ENCODE measurements around the gene POLD3. TPM values are rescaled to one million over a fixed set of nuclear protein-coding genes. Genes with fewer than 3 reads are reported as not detected.

POLD3 gene
- total and polyA plus RNA-seq, 7 donors = 11.2 to 23.0 (median 14.1) TPM

DNA sequence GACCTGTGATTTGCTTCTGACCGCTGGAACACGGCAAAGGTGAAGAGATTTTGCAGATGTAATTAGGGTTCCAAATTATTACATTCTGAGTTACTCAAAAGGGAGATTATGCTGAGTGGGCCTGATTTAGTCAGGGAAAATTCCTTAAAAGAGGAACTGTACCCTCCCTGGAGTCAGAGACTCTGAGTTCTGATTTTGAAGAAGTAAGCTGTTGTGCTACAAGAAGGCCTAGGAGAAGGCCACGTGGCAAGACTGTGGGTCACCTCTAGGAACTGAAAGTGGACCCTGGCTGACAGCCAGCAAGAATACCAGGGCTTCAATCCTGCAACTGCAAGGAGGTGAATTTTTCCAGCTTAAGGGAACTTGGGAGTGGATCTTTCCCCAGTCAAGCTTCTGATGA is 93.5 kb downstream of the POLD3 start:
- Histone ChIP-seq H3K4me1 (peaks cover 0 to 50% (median 40%) of the 10 kb centered on the region in 4 donors), H3K27ac (no peak overlapping the region), H3K4me3 (no peak overlapping the region), H3K27me3 (no peaks in the 10 kb centered on the region), H3K9me3 (no peaks in the 10 kb centered on the region), H3K36me3 (no peaks in the 10 kb centered on the region)
- DNase-seq = peak; percentile 76
- TF ChIP-seq CTCF (IDR thresholded peaks at IDR 0.05) (no peak), POLR2AphosphoS5 (IDR thresholded peaks at IDR 0.05) (no peak), EP300 (IDR thresholded peaks at IDR 0.05) (no peak), POLR2A (IDR thresholded peaks at IDR 0.05) (no peak)
- intact Hi-C loops (cut with DNase I) = no loop called here
- WGBS, 2 donors = 81 to 91% methylated on average over 3 of the region's 3 CpGs

DNA sequence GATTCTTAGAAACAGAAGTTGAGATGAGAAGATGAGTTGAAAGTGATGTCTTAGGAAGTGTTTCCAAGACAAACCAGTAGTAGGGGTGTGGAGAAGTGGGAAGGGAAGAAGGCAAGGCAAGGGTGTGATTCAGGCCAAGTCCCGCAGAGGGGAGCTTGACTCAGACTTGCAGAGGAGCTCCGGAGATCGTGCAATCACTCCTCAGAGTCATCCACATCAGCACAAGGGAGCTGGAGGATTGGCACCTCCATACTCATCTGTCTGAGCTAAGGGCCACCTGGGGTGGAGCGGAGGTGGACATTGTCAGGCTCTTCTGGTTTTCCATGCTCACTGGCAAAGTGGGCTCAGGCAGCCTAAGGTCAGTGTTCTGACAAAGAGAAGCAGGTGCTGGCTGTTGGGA is 94.4 kb downstream of the POLD3 start:
- 79 to 95% methylated on average over 4 of the region's 4 CpGs for WGBS, 2 donors
- no peaks in the 10 kb centered on the region for H3K27me3 ChIP-seq
- no peaks in the 10 kb centered on the region for H3K9me3 ChIP-seq
- H3K27ac ChIP-seq = no peak overlapping the region
- peaks cover 0 to 41% (median 32%) of the 10 kb centered on the region in 4 donors for H3K4me1 ChIP-seq
- TF ChIP-seq POLR2A (IDR thresholded peaks at IDR 0.05) (no peak), CTCF (IDR thresholded peaks at IDR 0.05) (no peak), EP300 (IDR thresholded peaks at IDR 0.05) (no peak), POLR2AphosphoS5 (IDR thresholded peaks at IDR 0.05) (no peak)
- H3K36me3 ChIP-seq = no peaks in the 10 kb centered on the region
- intact Hi-C loops (cut with DNase I) = no loop called here
- H3K4me3 ChIP-seq = no peak overlapping the region
- DNase-seq = peak; percentile 48

GRCh38 chr11:74687237-74688023 is 95.0 kb downstream of the POLD3 start:
- Histone ChIP-seq H3K27ac (peak overlapping the region in 2 of 4 donors; percentile 44 to 59), H3K9me3 (no peaks in the 10 kb centered on the region), H3K27me3 (no peaks in the 10 kb centered on the region), H3K4me3 (no peak overlapping the region), H3K4me1 (peaks cover 0 to 34% (median 26%) of the 10 kb centered on the region in 4 donors), H3K36me3 (no peaks in the 10 kb centered on the region)
- 75 to 79% methylated on average over 6 of the region's 6 CpGs for WGBS, 2 donors
- no peak for TF ChIP-seq POLR2AphosphoS5 (IDR thresholded peaks at IDR 0.05)
- no peak for TF ChIP-seq POLR2A (IDR thresholded peaks at IDR 0.05)
- intact Hi-C loops (cut with DNase I) = no loop called here
- DNase-seq = no peak

DNA sequence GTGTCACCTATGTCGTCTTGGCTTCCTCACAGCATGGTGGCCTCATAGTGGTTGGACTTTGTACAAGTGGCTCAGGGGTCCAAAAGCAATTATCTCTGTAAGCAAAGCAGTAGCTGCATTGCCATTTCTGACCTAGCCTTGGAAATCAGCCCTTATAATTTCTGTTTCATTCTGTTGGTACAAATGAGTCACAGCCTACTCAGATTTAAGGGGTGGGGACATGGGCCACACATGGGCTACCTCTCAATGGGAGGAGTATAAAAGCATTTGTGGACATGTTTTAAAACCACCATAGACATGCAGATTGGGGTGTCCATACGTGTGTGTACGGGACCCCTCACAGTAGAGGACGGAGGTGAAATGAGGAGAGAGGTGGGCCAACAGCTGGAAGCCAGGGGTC is 97.3 kb downstream of the POLD3 start:
- no peak overlapping the region for H3K27ac ChIP-seq
- H3K4me1 ChIP-seq = peaks cover 0 to 33% (median 26%) of the 10 kb centered on the region in 4 donors
- 94 to 97% methylated on average over 4 of the region's 4 CpGs for WGBS, 2 donors
- no peak for TF ChIP-seq POLR2A (IDR thresholded peaks at IDR 0.05)
- TF ChIP-seq POLR2AphosphoS5 (IDR thresholded peaks at IDR 0.05) = no peak
- no peak for TF ChIP-seq CTCF (IDR thresholded peaks at IDR 0.05)
- TF ChIP-seq EP300 (IDR thresholded peaks at IDR 0.05) = no peak
- H3K36me3 ChIP-seq = no peaks in the 10 kb centered on the region
- no peak overlapping the region for H3K4me3 ChIP-seq
- intact Hi-C loops (cut with DNase I) = loop anchor here (5.0 kb wide), 1 partner anchor 38 kb away; no protein-coding TSS in a partner anchor
- no peaks in the 10 kb centered on the region for H3K27me3 ChIP-seq
- DNase-seq = no peak
- no peaks in the 10 kb centered on the region for H3K9me3 ChIP-seq

DNA sequence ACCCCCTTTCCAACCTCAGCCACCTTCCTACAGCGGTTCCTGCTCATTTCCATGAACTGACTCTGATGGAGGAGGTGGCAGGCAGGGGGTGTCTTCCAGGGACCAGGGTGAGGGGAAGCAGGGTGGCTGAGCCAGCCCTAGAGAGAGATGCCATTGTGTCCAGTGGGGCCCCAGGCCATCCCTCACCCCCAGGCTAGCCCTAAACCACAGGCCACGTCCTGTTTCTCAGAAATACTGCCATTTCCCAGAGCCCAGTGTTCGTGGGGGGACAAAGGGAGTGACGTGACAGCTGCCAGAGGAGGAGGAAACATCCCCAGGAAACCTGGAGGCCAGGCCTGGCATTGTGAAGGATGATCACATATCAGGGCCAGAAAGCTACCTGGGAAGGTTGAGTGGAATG is 99.4 kb downstream of the POLD3 start:
- H3K4me1 ChIP-seq = peaks cover 0 to 50% (median 43%) of the 10 kb centered on the region in 4 donors
- H3K27me3 ChIP-seq = no peaks in the 10 kb centered on the region
- intact Hi-C loops (cut with DNase I) = loop anchor here (5.0 kb wide), 1 partner anchor 36 kb away; no protein-coding TSS in a partner anchor
- TF ChIP-seq CTCF (IDR thresholded peaks at IDR 0.05) = no peak
- TF ChIP-seq POLR2A (IDR thresholded peaks at IDR 0.05) = no peak
- TF ChIP-seq POLR2AphosphoS5 (IDR thresholded peaks at IDR 0.05) = no peak
- no peak for TF ChIP-seq EP300 (IDR thresholded peaks at IDR 0.05)
- H3K36me3 ChIP-seq = no peaks in the 10 kb centered on the region
- no peak overlapping the region for H3K27ac ChIP-seq
- 60 to 61% methylated on average over 4 of the region's 4 CpGs for WGBS, 2 donors
- no peak overlapping the region for H3K4me3 ChIP-seq
- no peak for DNase-seq
- no peaks in the 10 kb centered on the region for H3K9me3 ChIP-seq

Measured in sigmoid colon (tissue), 7 donors.